HG03108 (cell line): Measurements from ENCODE around the gene TM4SF4.
"Not testable (repeated sequence)": the region's sequence is repeated elsewhere in the genome, so short reads cannot be mapped to it uniquely, and the experiment has no call there.

Experiments
- ATAC-seq: cut with Tn5 transposase; IDR thresholded peaks from one replicate; pipeline ENCODE4 v1.9.1; 2021; ENCODE audit warnings: moderate library complexity; ENCODE audit not compliant: unreplicated experiment

TM4SF4 gene

GRCh38 chr3:149474250-149474817 is at the start of gene TM4SF4:
TSS of gene TM4SF4 (plus strand) at chr3:149474697. CDS start at chr3:149474878, 181 bp downstream.
- no peak for ATAC-seq

- no peak for ATAC-seq
Measured at GRCh38 chr3:149424918-149425317, 49.6 kb upstream of the TM4SF4 start.

GRCh38 chr3:149426325-149426724 is 48.2 kb upstream of the TM4SF4 start:
- ATAC-seq: no peak

GRCh38 chr3:149428087-149428486 is 46.4 kb upstream of the TM4SF4 start:
- no peak for ATAC-seq

- no peak for ATAC-seq
Measured at GRCh38 chr3:149430216-149430615, 44.3 kb upstream of the TM4SF4 start.

- no peak for ATAC-seq
Measured at GRCh38 chr3:149432149-149432548, 42.3 kb upstream of the TM4SF4 start.

- no peak for ATAC-seq
Measured at GRCh38 chr3:149435996-149436885, 38.3 kb upstream of the TM4SF4 start.

GRCh38 chr3:149437286-149437685 is 37.2 kb upstream of the TM4SF4 start:
- no peak for ATAC-seq

GRCh38 chr3:149437710-149438109 is 36.8 kb upstream of the TM4SF4 start:
- ATAC-seq: no peak

GRCh38 chr3:149438981-149439380 is 35.5 kb upstream of the TM4SF4 start:
- no peak for ATAC-seq

GRCh38 chr3:149441642-149442041 is 32.9 kb upstream of the TM4SF4 start:
- no peak for ATAC-seq

- no peak for ATAC-seq
Measured at GRCh38 chr3:149442043-149442442, 32.5 kb upstream of the TM4SF4 start.

- no peak for ATAC-seq
Measured at GRCh38 chr3:149442851-149443544, 31.5 kb upstream of the TM4SF4 start.

GRCh38 chr3:149443545-149443912 is 31.0 kb upstream of the TM4SF4 start:
- ATAC-seq: no peak

- not testable (repeated sequence) for ATAC-seq
Measured at GRCh38 chr3:149444867-149445266, 29.6 kb upstream of the TM4SF4 start.

- ATAC-seq: no peak
Measured at GRCh38 chr3:149448331-149448831, 26.1 kb upstream of the TM4SF4 start.

- no peak for ATAC-seq
Measured at GRCh38 chr3:149449182-149449581, 25.3 kb upstream of the TM4SF4 start.

GRCh38 chr3:149449799-149450198 is 24.7 kb upstream of the TM4SF4 start:
- no peak for ATAC-seq

GRCh38 chr3:149450281-149450680 is 24.2 kb upstream of the TM4SF4 start:
- no peak for ATAC-seq

- no peak for ATAC-seq
Measured at GRCh38 chr3:149452036-149452435, 22.5 kb upstream of the TM4SF4 start.

GRCh38 chr3:149453140-149453805 is 21.2 kb upstream of the TM4SF4 start:
- ATAC-seq: no peak
